Hematopoietic multipotent progenitor cell treated with erythropoietin and hydrocortisone succinate and interleukin-3 and kit ligand, for 6 days (in vitro differentiated cells): ENCODE measurements around the gene NRP1.
"Not testable (repeated sequence)": the region's sequence is repeated elsewhere in the genome, so short reads cannot be mapped to it uniquely, and the experiment has no call there.

ENCODE experiments used
- DNase-seq: peaks from one replicate; pipeline ENCODE4 v3.0.0-alpha.2; 2015

Gene NRP1

DNA sequence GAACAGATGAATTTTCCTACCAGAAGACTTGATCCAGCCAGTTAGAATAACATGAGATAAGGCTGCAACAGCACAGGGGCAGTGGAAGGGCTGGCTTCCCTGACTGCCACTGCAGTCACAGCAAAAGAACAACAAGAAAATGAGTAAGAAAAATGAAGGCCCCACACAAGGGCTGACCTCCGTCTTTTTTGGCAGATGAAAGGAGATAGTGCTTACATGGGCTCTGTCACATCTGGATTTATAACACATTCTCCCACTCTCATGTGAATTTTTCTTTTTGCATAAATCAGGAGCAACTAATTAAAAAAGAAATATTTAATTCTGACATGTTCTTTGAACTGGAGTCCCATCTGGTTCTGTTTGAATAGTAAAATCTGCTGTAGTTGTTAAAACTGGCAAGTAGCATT, 99.6 kb downstream of the NRP1 start:
- no peak for DNase-seq

DNA sequence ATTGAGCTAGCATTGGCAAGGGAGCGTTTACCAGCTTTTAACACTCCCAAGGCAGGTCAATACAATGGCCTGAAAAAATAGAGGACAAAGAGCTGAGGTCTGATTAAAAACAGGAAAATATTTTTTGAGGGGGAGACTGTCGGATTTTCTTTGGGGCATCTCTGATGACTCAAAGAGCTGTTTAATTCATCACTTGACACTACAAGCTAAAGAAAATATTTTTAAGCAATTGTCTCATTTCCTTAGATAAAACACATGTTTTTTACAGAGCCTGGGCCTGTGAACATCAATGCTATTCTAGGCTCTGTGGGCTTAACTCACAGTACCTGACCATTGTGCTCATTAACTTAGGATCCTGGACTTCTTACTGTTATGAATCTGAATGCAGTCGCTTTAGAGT, 100.8 kb downstream of the NRP1 start:
- DNase-seq = no peak

DNA sequence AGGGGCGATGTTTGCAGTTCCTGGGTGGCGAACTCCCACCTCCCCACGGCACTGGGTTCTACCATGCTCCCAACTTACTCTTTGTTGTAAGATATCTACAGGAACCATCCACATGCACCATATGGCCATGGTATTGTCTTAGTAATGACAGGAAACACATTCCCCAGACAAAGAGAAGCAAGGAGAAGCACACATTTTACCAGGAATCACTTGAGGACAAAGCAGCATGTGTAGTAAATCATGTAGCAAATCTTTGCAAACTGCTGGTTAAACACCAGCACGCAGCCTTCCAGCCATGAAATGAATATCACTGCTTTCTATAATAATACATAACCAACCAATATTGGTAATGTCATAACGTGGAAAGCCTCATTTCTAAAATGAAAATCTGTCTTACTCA, 101.2 kb downstream of the NRP1 start:
- no peak for DNase-seq

DNA sequence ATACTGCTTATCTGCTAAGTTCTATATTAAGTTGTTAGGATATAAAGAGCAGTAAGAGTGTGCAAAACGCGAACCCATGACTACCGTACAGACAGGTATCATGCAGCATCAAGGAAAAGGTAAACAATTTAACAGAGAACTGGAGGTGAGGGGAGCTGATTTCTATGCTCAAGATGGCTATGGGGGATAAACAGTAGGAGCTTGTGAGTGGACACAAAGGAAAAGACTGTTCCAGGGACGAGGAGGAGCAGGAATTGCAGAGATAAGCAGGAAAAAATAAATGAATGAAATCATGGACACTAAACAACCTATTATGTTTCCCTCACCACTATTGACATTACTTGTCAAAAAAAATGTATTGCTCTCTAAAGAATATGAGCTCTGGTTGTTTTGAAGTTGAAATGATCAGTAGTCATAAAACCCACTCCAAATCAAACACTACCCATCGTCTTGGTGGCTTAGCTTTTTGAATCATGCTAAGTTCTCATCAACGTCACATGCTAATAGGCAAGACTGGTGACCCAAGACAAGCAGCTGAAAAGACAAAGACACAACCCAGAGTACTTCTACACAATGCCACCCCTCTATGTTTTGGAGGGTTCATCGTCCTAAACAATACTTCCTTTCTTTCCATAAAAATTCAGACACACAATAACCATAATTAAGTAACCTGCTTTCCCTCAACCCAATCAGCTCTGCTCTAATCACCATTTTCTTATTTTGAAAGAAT, 102.7 kb downstream of the NRP1 start:
- DNase-seq = no peak

DNA sequence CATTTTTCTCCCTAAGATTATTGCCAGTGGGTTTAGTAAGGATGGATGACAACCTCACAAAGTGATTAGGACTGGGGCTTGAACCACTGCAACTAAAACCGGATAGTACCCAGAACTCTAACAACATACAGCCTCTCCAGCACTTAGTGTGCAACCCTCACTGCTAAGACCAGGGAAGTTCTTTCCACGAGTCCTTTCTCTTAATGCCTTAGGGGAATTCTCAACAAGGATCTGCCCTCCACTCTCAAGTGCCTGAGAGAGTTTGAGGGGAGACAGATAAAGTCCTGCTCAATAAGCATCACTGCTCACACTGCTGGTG, 104.6 kb downstream of the NRP1 start:
- DNase-seq = no peak

DNA sequence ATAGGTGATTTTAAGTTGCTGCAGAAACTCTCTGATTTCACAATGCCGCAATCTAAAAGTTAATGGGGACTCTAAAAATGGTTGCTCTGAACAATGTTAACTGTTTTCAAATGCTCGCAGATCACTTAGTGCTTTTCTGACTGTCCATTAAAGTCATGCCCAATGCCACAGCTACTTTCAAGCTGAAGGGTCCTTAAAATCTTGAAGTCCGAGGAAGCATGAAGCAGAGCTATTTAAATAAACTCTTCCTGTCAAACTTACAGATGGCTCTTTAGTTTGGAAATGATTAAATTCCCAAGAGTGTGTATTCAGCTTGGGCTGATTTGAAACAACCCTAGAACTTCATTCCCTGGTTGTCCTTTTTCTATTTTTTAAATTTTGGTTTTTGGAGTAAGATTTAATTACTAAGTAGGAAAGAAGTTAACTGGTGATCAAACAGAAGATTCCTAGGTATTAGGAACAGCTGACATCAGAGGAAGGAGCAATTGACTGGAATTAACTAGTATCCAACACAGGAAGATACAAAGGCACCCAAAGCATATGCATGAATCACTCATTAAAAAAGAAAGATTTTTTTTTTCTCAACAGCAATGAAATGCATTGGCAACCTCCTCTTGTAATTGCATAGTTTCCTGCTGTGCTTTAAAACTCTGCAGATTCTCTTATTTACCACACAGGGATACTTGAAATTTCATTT, 105.1 kb downstream of the NRP1 start:
- DNase-seq = no peak

DNA sequence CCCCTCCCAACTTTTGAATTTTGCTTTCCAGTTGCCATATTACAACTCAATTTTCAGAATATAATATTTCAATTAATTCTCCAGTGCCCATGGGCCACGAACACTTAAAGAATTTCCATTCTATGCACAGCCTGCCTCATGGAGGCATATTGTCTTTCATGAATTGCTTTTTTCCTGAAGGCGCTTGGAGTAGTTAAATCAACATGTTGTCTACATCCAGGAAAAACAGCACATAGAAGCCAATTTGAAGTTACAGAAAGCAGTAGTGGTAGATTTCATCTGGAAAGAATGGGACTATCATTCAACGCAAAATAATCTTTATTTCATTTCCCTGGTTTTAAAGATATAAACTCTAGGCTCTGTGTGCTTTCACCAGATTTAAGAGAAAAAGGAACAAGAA, 106.0 kb downstream of the NRP1 start:
- DNase-seq = no peak

DNA sequence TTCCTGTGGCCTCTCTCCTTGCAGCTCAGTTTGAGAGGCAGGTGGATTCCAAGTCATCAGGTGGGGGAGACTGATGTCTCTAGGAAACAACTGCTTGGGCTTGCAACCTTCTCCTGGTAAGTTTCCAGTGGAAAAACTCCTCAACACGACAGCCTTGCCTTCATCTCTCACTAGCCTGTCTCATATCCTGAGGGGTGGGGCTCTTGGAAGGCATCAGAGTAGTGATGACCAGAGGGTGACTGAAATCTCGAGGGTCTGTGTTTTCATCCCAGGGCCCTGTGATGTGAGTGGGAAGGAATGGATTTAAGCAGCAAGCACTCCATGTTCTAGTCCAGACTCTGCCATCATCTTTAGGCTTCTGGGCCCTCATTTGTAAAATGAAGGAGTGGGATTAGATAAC, 107.0 kb downstream of the NRP1 start:
- DNase-seq = no peak

DNA sequence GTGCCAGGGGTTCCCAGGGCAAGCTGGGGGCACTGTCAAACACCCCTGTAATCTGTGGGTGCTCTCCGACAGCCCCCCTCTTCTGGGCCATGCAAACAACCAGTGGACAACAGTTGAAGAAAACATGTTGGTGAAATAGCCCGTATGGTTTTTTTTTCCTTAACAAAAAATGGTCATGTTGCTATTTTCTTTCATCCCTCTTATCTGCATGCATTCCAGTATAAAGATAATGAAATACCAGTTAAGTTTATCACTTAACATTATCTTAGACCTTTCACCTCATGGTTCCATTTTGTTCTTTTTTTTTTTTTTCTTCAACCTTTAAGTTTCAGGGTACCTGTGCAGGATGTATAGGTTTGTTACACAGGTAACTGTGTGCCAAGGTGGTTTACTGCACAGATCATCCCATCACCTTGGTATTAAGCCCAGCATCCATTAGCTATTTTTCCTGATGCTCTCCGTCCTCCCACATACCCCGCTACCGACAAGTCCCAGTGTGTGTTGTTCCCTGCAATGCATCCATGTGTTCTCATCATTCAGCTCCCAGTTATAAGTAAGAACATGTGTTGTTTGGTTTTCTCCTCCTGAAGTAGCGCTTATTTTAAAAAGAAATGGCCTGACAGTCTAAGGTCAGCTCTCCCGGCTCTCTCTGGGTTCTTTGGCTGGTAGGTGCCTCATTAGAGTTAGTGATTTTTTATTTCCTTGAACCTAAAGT, 110.1 kb downstream of the NRP1 start:
- DNase-seq = no peak

DNA sequence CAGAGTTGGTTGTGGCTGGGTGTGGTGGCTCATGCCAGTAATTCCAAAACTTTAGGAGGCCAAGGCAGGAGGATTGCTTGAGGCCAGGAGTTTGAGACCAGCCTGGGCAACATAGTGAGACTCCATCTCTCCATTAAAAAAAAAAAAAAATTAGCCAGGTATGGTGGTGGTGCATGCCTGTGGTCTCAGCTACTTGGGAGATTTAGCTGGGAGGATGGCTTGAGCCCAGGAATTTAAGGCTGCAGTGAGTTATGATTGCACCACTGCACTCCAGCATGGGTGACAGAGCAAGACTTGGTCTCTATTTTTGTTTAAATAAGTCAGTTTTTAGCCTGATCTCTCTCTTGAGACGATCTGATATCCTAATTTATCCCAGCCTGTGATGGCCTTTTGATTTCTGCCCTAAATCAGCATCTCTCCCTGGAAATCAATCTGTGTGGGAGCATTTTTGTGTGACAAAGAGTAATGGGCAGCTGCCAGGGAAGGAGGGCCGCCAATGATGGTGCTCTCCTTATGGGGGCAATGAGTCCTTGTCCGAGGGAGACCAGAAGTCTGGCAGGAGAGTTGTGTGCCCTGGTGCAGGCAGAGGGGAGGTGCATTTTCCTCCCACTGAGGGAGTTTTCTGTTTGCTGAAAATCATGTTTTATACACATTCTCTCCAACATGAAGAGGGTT, 111.0 kb downstream of the NRP1 start:
- DNase-seq = no peak

DNA sequence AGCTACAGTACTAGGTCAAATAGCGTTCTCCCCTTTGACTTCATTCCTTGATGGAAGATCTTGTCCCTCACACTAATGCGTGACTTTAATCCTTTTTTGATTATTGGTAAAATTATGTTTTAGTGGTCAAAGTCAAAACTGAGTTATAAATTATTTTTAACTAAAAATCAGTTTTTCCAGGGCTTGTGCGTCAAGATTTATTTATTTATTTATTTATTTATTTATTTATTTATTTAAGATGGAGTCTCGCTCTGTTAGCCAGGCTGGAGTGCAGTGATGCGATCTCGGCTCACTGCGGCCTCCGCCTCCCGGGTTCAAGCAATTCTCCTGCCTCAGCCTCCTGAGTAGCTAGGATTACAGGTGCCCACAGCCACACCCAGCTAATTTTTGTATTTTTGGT, 112.2 kb downstream of the NRP1 start:
- DNase-seq = not testable (repeated sequence)

DNA sequence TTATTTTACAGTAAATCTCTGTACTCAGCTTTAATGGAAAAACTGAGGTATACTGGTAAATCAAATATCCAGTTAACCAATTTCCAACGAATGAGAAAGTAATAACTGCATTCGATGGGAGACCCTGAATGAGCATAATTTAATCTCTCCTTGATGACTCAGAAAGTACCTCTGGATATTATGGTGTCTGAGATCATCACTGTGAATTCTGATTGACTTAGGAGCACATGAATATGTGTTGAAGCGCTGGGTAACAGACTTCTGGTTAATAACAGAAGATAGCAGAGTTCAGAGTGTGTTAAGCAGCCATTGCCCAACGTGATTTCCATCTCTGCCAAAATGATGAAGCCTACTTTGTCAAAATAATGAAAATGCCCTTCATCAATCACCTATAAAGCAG, 116.6 kb downstream of the NRP1 start:
- DNase-seq = no peak

DNA sequence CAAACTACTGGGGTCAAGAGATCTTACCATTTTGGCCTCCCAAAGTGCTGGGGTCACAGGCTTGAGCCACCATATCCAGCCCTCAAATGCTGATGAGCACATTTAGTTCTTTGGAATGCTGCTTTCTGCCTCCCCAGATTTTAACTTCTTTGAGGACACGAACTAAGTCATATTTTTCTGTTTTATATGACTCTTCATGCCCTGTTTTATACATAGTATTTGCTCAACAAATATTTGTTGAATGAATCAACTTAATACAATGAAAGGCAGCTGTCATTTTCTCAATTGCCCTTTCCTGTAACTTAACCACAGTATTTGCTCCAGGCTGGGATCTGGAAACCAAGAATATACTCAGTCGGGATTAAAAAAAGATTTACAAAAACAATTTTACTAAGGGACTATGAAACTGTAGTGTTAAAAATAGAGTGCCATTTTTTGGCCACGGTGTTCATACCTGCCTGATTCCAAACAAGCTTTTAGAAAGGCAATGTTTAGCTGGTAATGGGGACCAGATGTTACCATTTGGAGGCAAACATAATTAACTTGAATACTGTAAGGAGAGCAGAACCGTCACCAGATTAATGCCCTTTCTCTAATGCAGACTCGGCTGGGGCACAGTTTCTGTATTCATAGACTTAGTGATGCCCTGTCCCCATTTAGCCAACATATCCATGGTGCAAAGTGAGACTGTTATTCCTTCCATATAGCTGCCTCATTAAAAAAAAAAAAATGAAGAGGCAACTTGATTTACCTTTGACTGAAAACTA, 117.6 kb downstream of the NRP1 start:
- no peak for DNase-seq

DNA sequence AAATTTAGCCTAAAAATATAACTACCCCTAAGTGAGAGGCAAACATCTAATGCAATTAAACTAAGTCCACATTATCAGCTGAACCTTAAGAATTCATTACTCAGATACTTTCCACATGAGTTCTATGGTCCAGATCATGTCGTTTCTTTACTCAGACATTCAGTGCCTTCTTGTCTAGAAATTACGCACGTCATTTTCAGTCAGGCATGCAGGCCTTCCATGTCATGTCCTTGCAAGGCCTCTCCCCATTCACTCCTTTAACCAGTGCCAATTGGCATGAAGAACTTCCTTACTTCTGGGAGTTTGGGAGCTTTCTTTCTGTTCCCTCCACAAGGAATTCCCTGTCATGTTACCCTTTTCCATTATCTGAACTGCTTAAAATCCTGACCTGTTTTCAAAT, 118.8 kb downstream of the NRP1 start:
- no peak for DNase-seq

DNA sequence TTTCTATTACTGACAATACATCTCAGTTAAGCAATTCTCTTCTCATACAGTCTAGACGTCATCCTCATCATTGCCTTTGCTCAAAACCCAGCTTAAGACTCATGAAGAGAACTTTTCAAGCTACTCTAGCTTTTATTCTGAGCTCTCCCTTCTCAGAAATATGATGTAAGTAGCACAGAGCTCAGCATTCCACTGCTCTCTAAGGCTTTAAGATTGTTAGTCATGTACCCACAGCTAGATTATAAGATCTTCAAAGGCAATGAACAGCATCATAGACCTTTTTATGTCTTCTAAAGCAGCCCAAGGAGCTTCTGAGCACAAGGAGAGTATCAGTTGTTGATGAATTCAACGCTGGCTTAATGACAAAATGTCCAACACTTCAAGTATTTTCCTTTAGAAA, 119.3 kb downstream of the NRP1 start:
- DNase-seq = no peak

DNA sequence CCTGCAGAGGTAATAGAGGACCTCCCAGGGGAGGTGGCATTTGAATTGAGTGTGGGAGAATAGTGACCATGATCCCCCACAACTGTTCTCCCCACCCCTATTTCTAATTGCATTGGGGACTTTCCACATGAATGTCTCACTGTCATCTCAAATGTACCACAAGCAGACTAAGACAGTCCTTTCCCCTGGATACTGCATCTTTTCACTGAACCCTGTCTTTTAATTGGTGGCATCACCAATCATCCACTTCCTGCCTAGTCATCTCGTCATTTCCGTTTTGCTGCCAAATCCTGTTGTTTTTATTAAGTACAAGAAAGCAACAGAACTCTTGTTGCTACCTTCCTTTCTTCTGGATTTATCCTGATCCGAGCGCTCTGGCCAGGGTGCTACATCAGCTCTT, 120.3 kb downstream of the NRP1 start:
- no peak for DNase-seq

DNA sequence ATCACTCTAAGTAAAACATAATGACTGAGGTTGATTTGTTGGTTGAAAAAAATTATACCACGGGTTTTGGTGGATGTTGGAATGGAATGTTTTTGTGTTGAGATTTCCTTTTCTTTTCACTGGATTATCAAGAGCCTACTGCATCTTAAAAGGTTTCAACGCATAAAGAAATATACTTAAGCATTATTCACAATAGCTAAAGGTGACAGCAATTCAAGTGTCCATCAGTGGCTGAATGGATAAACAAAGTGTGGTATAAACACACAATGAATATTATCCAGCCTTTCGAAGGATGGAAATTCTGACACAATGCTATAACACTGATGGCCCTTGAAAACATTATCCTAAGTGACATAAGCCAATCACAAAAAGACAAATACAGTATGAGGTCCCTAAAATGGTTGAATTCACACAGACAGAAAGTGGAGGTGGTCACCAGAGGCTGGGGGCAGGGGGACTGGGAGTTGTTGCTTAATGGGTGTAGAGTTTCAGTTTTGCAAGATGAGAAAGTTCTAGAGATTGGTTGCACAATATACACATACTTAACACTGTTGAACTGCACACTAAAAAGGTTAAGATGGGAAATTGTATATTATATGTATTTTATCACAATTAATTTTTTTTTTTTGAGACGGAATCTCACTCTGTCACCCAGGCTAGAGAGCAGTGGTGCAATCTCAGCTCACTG, 122.3 kb downstream of the NRP1 start:
- no peak for DNase-seq

DNA sequence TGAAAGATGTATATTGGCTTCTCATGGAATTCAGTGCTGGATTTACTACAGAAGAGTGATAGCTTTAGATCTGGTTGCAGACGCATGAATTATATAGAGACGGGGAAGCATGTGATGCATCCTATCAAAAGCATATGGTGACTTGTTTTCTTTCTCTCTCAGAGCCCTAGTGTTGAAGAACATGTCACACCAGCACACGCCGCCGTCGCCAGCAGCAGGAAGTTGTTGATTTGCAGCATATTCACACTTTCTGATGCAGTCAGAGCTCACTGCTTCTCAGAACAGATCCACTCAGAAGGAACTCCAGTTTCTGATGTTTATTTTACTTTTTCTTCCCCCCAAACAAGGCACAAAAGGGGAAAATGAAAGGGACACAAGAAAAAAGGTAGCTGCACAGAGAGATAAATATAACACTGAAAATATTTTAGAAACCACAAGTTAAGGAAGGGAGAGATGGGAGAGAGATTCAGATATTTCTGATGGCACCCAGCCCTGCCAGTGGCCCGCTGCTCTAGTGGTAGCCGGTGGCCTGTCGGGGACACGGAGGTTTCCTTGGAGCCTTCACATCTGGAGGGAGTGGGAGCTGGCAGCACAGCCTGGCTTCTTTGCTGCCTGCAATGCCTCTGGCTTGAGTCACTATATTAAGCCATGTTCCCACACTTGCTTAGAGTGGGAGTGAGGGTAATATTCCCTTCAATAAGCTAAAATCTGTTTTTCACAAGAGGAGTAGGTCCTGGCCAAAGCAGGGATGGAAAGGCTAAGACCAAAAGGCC, 123.2 kb downstream of the NRP1 start:
- no peak for DNase-seq

DNA sequence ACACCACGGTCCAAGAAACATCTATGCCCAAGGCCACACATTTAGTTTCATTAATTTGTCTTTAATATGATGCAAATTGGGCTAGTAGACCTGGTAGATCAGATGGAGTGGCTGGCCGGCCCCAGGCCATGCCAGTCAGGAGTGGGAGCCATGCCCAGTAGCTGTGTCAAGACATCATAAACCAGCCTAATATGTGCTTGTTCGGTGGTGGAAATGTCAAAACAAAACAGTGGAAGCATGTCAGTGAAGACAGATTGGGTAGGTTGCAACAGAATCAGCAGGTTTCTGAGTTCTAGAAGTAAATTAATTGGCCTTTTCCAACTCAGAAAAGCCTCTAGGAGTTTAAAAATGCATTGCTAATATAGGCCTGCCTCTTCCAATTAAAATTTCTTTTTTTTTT, 124.7 kb downstream of the NRP1 start:
- DNase-seq = no peak

DNA sequence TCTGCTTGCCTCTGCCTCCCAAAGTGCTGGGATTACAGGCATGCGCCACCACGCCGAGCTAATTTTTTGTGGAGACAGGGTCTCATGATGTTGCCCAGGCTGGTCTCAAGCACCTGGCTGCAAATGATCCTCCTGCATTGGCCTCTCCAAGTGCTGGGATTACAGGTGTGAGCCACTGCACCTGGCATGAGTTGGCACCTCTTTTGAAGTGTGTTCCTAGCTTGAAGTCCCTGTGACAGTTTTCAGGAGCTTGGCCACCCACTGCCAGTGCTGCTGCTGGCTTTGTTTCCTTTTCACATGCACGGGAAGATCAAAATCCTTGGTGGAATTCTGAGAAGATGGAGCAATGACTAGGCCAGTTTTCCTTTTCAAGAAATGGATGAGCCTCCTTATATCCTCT, 126.3 kb downstream of the NRP1 start:
- no peak for DNase-seq

DNA sequence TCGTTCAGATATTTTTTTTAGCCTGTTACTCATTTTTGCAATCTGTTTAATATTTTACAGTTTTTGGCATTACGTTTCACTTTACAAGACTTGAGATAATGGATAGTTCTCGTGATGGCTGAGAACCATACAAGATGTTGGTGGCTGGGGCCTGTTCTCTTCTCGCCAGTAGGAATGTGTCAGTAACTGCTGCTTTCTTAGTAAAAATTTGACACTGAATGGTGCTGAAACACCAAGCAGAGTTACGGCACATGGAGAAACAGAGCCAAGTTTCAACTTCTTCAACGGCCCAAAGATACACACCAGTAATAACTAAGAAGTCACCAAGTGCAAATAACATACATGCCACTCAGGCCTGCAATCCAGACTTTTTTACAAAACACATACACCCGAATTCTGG, 130.4 kb downstream of the NRP1 start:
- no peak for DNase-seq

DNA sequence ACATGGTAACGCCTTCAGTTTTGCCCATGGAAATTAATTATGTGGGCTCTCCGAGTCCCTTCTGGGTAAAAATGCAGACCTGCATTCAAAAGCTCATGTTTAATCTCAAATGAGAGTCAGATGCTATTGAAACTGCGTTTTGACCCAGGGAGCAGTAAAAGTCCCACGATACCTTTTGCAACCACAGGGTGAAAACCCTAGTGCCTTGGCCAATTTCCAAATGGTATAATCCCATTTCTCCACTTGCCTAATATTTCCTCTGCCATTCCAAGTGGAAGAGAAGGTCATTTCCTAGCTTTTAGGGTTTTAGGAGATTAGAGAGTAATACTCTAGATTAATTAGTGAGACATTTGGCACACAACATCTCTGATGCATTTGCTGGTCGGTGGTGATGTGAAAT, 132.5 kb downstream of the NRP1 start:
- DNase-seq = no peak
